Adrenal gland (tissue), 5 donors: ENCODE data around the gene NCAM2.

Experiments
- POLR2A ChIP-seq, 2 donors: fragments of 450-650 bp; IDR thresholded peaks; one replicate each; pipeline ENCODE4 v1.6.1; 2017; ENCODE audit warnings: antibody characterized with exemption in 2 of 2, mild to moderate bottlenecking in 2 of 2, moderate library complexity in 1 of 2
- TF ChIP-seq, protein P1 (sequence below), 6 experiments: fragments of 450-650 bp in 4 of 6; fragments of 200-600 bp in 2 of 6; sonication (generic) in 1 of 6; IDR thresholded peaks; 1 replicate in 5 of 6; 2 replicates in 1 of 6; pipeline versions ENCODE4 v1.5.1 to v1.8.0; 2016 to 2021; ENCODE audit warnings: antibody characterized with exemption in 6 of 6, mild to moderate bottlenecking in 2 of 6, moderate library complexity in 1 of 6
- donor health status: DM: no; HTN: no; CAD: no.

- TF ChIP-seq, protein P1, sequence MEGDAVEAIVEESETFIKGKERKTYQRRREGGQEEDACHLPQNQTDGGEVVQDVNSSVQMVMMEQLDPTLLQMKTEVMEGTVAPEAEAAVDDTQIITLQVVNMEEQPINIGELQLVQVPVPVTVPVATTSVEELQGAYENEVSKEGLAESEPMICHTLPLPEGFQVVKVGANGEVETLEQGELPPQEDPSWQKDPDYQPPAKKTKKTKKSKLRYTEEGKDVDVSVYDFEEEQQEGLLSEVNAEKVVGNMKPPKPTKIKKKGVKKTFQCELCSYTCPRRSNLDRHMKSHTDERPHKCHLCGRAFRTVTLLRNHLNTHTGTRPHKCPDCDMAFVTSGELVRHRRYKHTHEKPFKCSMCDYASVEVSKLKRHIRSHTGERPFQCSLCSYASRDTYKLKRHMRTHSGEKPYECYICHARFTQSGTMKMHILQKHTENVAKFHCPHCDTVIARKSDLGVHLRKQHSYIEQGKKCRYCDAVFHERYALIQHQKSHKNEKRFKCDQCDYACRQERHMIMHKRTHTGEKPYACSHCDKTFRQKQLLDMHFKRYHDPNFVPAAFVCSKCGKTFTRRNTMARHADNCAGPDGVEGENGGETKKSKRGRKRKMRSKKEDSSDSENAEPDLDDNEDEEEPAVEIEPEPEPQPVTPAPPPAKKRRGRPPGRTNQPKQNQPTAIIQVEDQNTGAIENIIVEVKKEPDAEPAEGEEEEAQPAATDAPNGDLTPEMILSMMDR (IDR thresholded peaks at IDR 0.05) = no peak
- no peak for TF ChIP-seq POLR2A (IDR thresholded peaks at IDR 0.05)
These were observed 2.5 kb downstream of the NCAM2 start for GRCh38 chr21:21000591-21001175.
